ENCODE measurements around the gene NOTO.
"Not testable (repeated sequence)": the region's sequence is repeated elsewhere in the genome, so short reads cannot be mapped to it uniquely, and the experiment has no call there.

The NOTO gene

GRCh38 chr2:73200281-73200680, 2.1 kb upstream of the NOTO start:
- DNase-seq (ENCODE audit: low read depth in 2 of 2), result not testable (repeated sequence)

GRCh38 chr2:73203055-73203681, 794 bp downstream of the NOTO start:
- no peak for DNase-seq (ENCODE audit: low read depth in 2 of 2)

GRCh38 chr2:73205611-73206010, 3.2 kb downstream of the NOTO start:
- DNase-seq (ENCODE audit: low read depth in 2 of 2), result no peak

- no peak for DNase-seq (ENCODE audit: low read depth in 2 of 2)
Measured at GRCh38 chr2:73208258-73208657, 5.9 kb downstream of the NOTO start.

- no peak for DNase-seq (ENCODE audit: low read depth in 2 of 2)
Measured at GRCh38 chr2:73210019-73210418, 7.6 kb downstream of the NOTO start.

- DNase-seq (ENCODE audit: low read depth in 2 of 2), result no peak
Measured at GRCh38 chr2:73210696-73211095, 8.3 kb downstream of the NOTO start.

- DNase-seq (ENCODE audit: low read depth in 2 of 2), result no peak
Measured at GRCh38 chr2:73212098-73212447, 9.7 kb downstream of the NOTO start.

GRCh38 chr2:73212448-73213176, 10.2 kb downstream of the NOTO start:
- DNase-seq (ENCODE audit: low read depth in 2 of 2), result peak; percentile 42 to 52

GRCh38 chr2:73214120-73215035, 12.0 kb downstream of the NOTO start, which contains the start of gene SMYD5:
SMYD5 (plus strand) TSS chr2:73214245; CDS start chr2:73214267, 22 bp downstream.
- peak; percentile 81 to 87 for DNase-seq (ENCODE audit: low read depth in 2 of 2)

- DNase-seq (ENCODE audit: low read depth in 2 of 2), result no peak
Measured at GRCh38 chr2:73215254-73215653, 12.9 kb downstream of the NOTO start.

GRCh38 chr2:73217160-73217559, 14.8 kb downstream of the NOTO start:
- DNase-seq (ENCODE audit: low read depth in 2 of 2), result no peak

GRCh38 chr2:73217826-73218225, 15.5 kb downstream of the NOTO start:
- no peak for DNase-seq (ENCODE audit: low read depth in 2 of 2)

GRCh38 chr2:73218298-73218697, 15.9 kb downstream of the NOTO start:
- DNase-seq (ENCODE audit: low read depth in 2 of 2), result no peak

GRCh38 chr2:73223821-73224220, 21.4 kb downstream of the NOTO start:
- no peak for DNase-seq (ENCODE audit: low read depth in 2 of 2)

GRCh38 chr2:73225513-73226360, 23.4 kb downstream of the NOTO start:
- no peak for DNase-seq (ENCODE audit: low read depth in 2 of 2)

GRCh38 chr2:73227086-73227485, 24.7 kb downstream of the NOTO start:
- DNase-seq (ENCODE audit: low read depth in 2 of 2), result no peak

GRCh38 chr2:73228631-73229030, 26.3 kb downstream of the NOTO start:
- no peak for DNase-seq (ENCODE audit: low read depth in 2 of 2)

GRCh38 chr2:73232403-73233153, 30.2 kb downstream of the NOTO start:
- DNase-seq (ENCODE audit: low read depth in 2 of 2), result no peak

- peak; percentile 85 to 91 for DNase-seq (ENCODE audit: low read depth in 2 of 2)
Measured at GRCh38 chr2:73233154-73233931, 31.0 kb downstream of the NOTO start, which contains the start of gene PRADC1. PRADC1 (minus strand) TSS chr2:73233239; CDS start chr2:73233160, 79 bp downstream.

All from stimulated activated CD8-positive, alpha-beta memory T cell treated with anti-CD3 and anti-CD28 coated beads, Interleukin-15, amount 100 ng/mL, for 4 hours (primary cell).